IPS-11a (cell line): ENCODE results near the gene LSM2.

Experiments used
- H3K4me3 ChIP-seq: one replicate; pipeline ENCODE4 v1.5.1; 2013; ENCODE audit warnings: low read depth, low read length, control low read depth

LSM2 gene

DNA sequence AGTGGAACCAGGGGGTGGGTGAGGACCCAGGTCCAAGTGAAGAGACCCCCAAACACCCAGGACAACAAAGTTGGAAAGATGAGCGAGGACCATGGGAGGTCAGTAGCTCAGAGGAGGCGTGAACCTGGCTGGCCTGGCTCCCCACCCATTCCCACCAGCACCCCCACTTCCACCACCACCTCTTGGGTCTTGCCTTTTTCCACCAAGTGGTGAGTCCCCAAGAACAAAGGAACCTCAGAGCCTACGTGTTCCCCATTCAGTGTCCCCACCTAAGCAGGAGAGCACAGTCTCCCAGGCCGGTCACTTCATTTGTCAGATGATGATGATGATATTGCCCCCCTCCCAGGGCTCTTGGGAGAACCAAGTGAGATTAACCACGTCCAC, 29.1 kb downstream of the LSM2 start:
- H3K4me3 ChIP-seq: no peak overlapping the region

DNA sequence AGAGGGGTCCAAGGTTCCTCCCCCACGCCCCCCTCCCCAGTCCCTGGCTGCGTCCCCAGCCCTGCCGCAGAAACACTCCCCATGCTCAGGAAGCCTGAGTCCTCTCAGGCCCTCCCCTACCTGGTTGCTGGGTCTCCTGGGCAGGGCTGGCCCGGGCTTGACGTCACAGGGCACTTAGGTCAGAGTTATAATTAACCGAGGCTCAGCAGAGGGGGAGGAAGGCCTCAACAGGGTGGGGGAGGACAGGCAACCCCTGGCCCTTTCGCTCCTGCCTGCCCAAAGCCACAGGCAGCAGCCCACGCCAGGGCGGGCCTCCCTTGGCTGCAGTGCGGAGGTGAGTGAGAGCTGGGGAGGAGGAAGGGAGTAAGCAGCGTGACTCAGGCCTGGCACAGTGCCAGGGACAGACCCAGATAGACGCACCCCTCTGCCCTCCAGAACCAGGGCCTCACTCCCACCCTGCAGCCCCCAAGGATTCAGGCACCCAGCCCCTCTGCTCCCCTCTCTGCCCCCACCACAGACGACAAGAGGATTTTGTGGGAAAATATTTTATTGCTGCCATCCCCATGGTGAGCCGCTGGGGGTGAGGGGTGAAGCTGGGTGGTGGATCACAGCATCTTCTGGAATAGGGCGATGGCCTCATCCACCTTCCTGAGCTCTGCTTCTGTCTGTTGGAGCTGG, 29.6 kb downstream of the LSM2 start, which contains the start of gene VWA7:
VWA7 (minus strand) TSS at position 340 of the 678 bp plus-strand sequence. CDS start 549 bp downstream, outside the sequence.
- no peak within 1 kb of the TSS for H3K4me3 ChIP-seq

DNA sequence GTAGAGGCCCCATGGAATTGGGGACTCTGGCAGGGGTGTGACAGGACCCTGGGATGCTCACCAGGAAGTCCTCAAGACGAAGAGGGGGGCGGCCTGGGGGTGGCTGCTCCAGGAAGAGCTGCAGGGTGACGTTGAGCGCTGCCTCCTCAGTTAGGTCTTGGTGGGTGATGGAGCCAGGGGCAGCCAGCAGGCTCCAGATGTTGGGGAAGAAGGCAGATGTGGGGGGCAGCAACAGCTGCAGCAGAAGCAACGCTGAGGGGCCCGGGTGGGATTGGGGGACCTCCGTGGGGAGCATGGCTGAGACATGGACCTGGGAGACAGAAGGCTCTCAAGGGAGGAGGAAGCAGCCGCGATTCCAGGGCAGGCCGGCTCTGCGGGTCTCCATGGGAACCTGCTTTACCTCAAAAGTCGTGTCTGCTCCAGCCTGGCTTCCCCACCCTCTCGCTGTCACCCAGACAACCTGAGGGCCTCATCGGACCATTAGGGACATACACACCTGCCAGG, 30.2 kb downstream of the LSM2 start:
- H3K4me3 ChIP-seq: no peak overlapping the region

DNA sequence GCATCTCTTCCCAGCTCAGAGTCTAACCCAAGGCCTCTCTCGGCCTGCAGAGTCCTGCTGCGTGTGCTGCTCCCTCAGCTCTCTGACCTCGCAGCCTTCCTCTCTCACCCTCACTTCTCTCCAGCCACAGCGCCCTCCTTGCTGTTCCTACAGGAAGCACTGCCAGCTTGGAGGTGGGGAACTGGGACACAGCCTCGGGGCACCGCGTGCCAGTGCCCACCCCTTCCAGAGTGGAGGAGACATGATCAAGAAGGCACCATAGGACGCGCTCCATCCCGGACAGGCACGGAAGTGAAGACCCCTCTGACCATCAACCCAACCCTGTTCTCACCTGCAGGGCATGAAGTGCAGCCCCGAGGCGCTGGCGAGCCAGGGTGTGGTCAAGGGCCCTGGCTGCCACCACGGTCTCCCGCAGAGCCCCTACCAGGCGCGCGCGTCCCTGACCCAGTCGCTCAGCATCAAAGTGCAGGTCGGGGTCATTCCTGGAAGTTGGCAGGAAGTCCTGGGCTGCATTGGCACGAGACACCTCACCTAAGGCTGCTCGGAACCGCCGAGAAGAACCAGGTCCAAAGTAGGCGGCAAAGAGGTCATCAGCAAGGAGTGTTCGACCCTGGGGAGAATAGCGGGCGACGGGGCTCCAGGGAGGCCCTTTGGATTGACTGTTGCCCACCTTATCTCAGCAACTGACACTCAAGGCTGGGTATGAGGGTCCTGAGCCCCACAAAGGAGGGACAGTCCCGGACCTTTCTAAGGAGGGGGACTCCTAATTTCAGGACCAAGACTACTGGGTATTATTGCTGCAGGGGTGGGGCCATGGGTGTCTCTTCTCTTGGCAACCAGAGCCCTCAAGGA, 30.9 kb downstream of the LSM2 start:
- H3K4me3 ChIP-seq: no peak overlapping the region

DNA sequence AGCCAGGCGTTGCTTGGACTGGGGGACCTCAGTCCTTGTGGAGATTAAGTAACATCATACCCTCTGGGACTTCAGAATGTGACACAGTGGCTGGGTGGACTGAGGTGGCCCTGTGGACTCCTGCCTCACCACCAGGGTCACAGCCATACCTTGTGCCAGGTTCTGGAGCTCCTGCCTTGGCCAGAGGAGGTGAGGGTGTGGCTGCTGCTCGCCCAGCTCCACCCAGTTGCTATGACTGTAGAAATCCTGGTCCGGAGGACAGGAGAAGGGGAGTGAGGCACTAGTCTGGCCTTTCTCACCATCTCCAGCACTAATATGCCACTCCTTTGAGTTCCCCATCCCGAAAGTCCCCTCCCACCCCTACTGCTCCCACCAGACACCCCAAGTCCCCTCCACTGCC, 31.6 kb downstream of the LSM2 start:
- H3K4me3 ChIP-seq: no peak overlapping the region

DNA sequence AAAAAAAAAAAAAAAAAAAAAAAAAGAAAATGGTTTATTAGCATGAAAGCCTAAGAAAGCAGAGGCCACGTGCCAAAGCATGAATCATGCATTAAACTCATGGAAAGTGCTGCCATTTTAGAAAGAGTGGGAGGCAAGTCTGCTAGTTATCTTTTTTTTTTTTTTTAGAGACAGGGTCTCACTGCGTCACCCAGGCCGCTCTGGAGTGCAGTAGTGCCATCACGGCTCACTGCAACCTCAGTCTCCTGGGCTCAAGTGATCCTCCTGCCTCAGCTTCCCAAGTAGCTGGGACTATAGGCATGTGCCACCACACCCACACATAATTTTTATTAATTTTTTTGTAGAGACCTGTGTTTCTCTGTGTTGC, 34.8 kb downstream of the LSM2 start:
- no peak overlapping the region for H3K4me3 ChIP-seq

DNA sequence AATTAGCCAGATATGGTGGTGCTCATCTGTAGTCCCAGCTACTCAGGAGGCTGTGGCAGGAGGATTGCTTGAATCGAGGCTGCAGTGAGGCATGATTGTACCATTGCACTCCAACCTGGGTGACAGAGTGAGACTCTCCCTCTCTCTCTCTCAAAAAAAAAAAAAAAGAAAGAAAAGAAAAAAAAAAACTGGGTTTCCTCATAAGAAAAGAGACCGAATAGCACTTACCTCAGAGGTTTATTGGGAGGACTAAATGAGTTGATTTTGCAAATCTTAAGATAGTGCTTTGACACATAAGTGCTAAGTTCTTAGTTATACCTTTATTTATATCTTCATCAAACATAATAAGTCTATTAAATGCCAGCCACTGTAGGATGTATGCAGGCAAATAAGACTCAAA, 35.9 kb downstream of the LSM2 start:
- no peak overlapping the region for H3K4me3 ChIP-seq

DNA sequence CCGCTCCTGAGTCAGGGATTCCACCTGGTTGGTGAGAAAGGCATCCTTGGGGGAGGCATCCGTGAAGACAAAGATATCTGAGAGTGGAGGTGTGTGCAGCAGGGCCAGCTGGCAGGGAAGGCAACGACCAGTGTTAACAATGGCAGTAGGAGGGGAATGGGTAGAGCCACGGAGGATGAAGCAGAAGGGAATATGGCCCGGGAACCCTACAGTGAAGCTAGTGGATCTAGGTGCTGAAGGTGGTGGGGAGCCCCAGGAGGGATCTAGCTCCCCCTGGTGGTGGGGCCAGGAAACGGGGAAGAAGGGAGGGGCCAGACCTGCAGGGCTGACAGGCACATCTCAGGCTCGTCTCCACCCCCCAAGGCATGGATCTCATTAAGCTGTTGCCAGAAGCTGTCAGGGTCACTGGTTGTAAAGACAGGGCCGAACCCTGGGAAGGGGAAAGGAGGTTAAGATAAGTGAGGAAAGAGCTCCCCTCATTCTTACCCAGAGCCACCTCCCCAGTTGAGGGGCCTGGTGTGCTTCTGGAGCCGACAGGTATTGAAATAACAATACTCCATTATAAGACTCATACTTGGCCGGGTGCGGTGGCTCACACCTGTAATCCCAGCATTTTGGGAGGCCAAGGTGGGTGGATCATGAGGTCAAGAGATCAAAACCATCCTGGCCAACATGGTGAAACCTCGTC, 36.9 kb downstream of the LSM2 start:
- no peak overlapping the region for H3K4me3 ChIP-seq

DNA sequence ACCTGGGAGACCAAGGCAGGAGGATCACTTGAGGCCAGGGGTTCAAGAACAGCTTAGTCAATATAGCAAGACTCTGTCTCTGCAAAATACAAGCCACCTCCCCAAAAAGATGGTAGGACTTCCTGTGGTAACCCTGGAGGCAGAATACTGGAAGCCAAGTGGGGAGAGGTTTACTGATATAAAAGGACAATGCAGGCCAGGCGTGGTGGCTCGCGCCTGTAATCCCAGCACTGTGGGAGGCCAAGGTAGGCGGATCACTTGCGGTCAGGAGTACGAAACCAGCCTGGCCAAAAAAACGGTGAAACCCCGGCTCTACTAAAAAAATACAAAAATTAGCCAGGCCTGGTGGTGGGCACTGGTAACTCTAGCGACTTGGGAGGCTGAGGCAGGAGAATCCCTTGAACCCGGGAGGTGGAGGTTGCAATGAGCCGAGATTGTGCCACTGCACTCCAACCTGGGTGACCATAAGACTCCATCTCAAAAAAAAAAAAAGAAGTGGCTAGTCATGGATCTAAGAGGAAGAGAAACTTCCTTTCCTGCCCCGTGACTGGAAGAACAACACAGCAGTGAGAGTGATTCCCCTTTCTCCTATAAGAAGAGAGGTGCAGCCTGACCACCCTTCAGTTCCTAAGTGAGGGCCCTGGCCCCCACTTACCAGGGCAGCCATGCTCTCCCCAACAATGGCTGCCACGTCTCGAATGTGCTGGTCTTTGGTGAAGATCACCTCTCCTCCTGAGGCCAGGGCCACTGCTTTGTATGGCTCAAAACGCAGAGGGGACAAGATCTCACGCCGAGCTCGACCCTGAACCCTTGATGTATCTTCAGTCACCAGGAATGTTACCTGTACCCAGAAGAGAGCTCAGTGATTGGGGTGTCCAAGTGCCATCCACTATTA, 38.2 kb downstream of the LSM2 start:
- no peak overlapping the region for H3K4me3 ChIP-seq

DNA sequence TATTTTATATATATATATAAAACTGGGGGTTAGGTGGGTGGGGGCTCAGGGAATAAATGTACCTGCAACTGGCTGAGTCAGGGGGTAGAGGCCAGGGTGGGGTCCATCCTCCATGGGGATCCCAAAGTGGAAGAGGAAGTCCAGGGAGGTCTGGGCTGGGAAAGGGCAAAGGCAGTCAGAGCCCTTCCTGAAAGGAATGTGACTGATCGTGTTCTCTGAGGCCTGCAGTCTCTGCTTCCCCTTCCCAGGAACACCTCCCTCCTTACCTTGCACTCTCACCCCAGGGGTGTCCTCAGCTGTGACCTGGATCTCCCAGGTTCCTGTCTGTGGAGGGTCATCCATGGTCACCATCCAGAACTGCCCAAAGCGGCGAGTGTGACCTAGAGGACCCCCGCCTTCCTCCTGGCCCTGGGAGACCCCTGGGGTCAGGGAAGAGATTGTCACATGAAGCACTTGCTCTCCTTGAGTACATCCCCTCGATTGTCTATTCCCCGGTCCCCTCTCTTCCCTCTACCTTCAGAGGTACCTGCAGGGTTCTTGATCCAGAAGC, 39.6 kb downstream of the LSM2 start:
- H3K4me3 ChIP-seq: no peak overlapping the region

DNA sequence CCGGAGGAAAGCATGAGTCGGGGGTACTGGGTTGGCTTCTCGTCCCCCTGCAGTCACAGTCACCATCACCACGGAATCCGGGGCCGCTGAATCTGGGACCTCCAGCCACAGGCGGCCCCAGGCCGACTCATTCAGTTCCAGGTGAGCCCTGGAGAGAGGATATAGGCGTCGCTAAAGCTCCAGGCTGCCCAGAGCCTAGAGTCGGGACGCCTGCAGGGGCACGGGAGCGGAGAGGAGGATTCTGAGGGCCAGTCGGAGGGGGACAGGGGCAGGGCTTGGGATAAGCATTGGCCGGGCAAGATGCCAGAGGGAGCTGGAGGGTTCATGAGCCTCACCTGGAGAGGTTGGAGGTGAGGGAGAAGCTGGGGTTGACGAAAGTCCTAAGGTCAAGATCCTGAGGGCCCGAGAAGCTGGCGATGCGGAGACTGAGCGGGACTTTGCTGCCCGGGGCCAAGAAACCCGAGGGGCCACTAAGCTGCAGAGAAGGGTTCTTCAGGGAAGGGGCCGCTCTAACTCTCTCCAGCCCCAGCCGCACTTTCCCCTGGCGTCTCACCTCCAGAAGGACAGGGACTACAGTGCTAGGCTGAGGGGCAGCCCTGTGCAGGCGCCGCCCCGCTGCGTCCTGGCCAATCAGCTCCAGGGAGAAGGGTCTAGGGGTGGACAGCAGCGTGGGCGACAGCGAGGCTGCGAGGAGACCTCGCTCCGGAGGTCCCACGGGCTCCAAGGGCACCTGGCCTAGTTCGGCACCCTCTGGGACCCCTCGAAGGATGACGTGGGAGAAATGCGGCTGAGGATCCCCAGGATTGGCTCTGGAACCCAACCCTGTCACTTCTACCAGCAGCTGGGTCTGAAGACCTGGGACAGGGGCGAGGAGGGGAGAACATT, 40.6 kb downstream of the LSM2 start:
- H3K4me3 ChIP-seq: no peak overlapping the region

DNA sequence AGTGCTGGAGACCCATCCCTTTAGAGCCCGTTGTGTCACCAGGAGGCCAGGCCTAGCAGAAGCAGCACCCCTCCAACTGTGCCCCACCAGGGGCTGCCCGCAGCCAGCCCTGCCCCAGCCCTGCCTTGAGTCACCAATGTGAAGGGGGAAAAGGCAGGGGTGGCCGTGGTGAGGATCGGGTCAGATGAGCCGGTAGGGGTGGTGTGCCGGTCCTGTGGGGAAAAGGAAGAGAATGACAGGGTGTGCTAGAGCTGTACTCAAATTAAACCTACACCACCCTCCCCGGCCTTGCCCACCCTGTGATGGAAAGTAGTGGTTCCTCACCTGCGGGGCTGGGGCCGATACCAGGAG, 41.2 kb downstream of the LSM2 start:
- H3K4me3 ChIP-seq: no peak overlapping the region

DNA sequence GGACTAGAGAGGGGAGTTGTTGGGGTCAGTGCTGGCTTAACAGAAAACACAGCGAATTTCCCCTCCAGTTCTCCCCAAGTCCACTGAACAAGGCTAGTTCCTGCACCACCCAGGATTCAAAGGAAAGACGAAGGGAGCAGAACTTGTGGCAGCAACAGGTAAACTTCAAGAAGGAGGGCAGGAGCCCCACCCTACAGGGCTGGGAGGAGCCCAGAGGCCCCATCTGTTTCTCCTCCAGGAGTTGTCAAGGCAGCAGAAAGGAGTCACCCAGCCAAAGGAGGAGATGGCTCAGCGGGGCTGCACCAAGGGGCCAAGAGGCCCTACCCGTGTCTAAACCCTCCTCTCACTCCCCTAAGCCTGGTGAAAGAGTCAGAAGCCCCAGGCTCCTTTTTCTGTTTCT, 42.6 kb downstream of the LSM2 start:
- H3K4me3 ChIP-seq: no peak overlapping the region

DNA sequence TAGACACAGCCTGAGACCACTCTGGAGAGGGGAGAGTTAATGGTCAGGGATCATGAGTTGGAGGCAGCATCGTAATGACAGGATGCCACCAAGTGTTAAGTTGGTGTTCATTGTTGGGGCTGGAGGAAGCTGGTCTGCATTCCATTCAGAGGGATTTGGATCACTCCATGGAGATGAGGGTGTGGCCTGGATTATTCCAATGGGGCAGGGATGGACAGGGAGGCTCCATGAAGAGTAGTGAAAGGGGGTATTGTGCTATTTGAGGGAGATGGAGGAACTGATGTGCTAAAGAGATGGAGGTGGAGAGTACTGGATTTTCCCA, 43.2 kb downstream of the LSM2 start:
- H3K4me3 ChIP-seq: no peak overlapping the region

DNA sequence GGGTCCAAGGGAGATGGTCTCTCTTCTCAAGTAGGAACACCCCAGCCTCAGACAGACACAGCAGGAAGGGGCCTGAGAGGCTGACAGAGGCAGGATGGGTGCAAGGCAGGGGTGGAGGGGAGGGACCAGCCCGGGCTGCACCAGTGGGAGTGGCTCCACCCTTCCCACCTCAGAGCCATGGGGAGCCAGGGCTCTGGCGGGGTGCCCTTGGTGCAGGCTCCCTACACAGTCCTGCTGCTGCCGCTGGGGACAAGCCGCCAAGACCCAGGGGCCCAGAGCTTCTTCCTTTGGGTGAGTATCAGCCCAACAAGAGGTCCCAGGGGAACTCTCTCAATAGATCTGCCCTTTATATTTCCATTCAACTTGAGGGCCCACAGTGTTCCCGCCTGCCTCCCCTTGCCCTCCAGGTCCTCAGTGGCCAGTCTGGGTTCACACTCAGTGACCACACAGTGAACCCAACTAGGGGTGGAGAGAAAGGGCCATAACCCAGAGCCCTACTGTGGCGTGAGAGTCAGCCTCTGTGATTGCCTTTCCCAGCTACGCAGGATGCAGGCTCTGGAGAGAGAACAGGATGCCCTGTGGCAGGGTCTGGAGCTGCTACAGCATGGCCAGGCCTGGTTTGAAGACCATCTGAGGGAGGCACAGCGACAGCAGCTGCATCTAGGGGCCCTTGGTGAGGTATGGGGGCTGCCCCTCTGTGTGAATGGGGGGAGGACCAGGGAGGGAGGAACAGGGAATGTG, 43.7 kb downstream of the LSM2 start:
- H3K4me3 ChIP-seq: no peak overlapping the region

DNA sequence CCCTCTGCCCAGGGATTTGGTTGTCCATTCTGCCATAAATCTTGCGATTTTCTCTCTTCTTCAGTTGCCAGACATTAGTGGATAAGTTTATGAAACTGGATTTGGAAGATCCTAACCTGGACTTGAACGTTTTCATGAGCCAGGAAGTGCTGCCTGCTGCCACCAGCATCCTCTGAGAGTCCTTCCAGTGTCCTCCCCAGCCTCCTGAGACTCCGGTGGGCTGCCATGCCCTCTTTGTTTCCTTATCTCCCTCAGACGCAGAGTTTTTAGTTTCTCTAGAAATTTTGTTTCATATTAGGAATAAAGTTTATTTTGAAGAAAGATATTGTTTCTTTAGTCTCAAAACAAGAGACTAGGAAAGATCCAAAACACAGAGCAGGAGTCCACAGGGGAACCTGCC, 44.4 kb downstream of the LSM2 start, which contains the start of gene SAPCD1:
SAPCD1 (plus strand) TSS at position 301 of the 400 bp plus-strand sequence. CDS start 399 bp downstream, outside the sequence.
- no peak within 1 kb of the TSS for H3K4me3 ChIP-seq

DNA sequence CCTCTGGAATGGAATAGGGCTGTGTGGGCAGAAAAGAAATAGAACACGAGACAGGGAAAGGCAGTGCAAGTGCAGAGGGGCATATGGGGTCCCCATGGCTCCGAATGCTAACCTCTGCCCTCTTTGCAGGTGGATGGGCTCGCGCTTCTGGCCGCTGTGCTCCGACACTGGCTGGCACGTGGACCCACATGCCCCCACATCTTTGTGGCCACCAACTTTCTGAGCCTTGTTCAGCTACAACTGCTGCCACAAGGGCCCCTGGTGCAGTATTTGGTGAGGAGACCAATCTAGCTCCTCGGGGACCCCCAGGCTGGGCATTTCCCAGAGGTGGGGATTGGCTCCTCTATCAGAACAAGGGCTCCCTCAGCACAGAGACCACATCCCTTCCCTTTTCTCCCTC, 45.4 kb downstream of the LSM2 start:
- H3K4me3 ChIP-seq: no peak overlapping the region

DNA sequence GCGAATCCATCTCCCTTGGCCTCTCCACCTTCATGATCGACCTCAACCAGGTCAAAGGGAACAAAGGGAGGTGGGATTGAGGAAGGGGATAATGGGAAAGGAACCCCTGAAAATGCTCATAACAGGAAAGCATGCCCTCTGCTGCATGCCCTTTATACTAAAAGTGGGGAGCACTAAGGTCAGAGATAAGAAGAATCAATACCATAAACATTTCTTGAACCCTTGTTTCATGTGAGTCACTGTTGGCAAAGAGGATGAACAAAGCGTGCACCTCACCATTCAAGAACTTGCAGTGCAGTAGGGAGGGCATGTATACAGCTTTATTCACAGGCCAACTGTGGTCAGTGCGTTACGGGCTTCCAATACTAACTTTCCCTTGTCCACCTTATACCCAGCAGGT, 46.0 kb downstream of the LSM2 start:
- H3K4me3 ChIP-seq: no peak overlapping the region

DNA sequence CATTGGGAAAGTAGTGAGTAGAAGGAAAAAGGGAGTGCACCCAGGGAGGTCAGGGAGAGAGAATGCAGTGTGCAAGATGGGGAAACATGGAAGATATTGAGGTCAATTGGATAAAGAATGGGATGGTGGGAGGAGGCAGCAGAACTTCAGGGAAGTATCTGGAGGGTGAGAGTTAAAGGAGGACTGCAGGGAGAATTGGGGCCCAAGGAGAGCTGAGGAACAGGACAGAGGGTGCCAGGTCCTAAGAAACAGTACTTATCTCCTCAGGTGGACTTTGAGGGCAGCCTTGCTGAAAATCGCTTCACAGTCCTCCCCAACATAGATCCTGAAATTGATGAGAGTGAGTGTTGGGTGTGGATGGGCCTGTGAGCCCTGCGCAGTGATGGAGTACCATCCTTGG, 48.5 kb downstream of the LSM2 start:
- no peak overlapping the region for H3K4me3 ChIP-seq
